IPS-11a (cell line): ENCODE results near the gene ERCC1.
"Not testable (repeated sequence)": the region's sequence is repeated elsewhere in the genome, so short reads cannot be mapped to it uniquely, and the experiment has no call there.

Experiments
- H3K4me3 ChIP-seq: one replicate; pipeline ENCODE4 v1.5.1; 2013; ENCODE audit warnings: low read depth, low read length, control low read depth

Gene ERCC1

GRCh38 chr19:45455707-45456499 lies 32.2 kb upstream of the ERCC1 start:
- no peak overlapping the region for H3K4me3 ChIP-seq

GRCh38 chr19:45451850-45452387 lies 28.2 kb upstream of the ERCC1 start:
- no peak overlapping the region for H3K4me3 ChIP-seq

- H3K4me3 ChIP-seq = peak overlapping the region; percentile 36
These were observed 27.6 kb upstream of the ERCC1 start for GRCh38 chr19:45451131-45451849.

- no peak overlapping the region for H3K4me3 ChIP-seq
These were observed 26.3 kb upstream of the ERCC1 start for GRCh38 chr19:45450012-45450333.

- no peak overlapping the region for H3K4me3 ChIP-seq
These were observed 25.2 kb upstream of the ERCC1 start for GRCh38 chr19:45448887-45449299.

- no peak overlapping the region for H3K4me3 ChIP-seq
These were observed 24.7 kb upstream of the ERCC1 start for GRCh38 chr19:45448425-45448756.

- no peak overlapping the region for H3K4me3 ChIP-seq
These were observed 23.2 kb upstream of the ERCC1 start for GRCh38 chr19:45446944-45447343.

- no peak overlapping the region for H3K4me3 ChIP-seq
These were observed 22.6 kb upstream of the ERCC1 start for GRCh38 chr19:45446295-45446694.

- no peak overlapping the region for H3K4me3 ChIP-seq
These were observed 21.4 kb upstream of the ERCC1 start for GRCh38 chr19:45445139-45445538.

GRCh38 chr19:45444318-45445041 lies 20.8 kb upstream of the ERCC1 start:
- no peak overlapping the region for H3K4me3 ChIP-seq

- H3K4me3 ChIP-seq = peak overlapping the region; percentile 35
These were observed 20.0 kb upstream of the ERCC1 start for GRCh38 chr19:45443462-45444317.

- peak overlapping the region; percentile 35 for H3K4me3 ChIP-seq
These were observed 19.2 kb upstream of the ERCC1 start for GRCh38 chr19:45442778-45443461.

- no peak overlapping the region for H3K4me3 ChIP-seq
These were observed 18.7 kb upstream of the ERCC1 start for GRCh38 chr19:45442408-45442777.

- no peak overlapping the region for H3K4me3 ChIP-seq
These were observed 17.3 kb upstream of the ERCC1 start for GRCh38 chr19:45440873-45441654.

GRCh38 chr19:45440259-45440638 lies 16.5 kb upstream of the ERCC1 start:
- peak overlapping the region; percentile 56 for H3K4me3 ChIP-seq

- H3K4me3 ChIP-seq = peak overlapping the region; percentile 56
These were observed 16.0 kb upstream of the ERCC1 start for GRCh38 chr19:45439569-45440258.

GRCh38 chr19:45439190-45439568 lies 15.5 kb upstream of the ERCC1 start:
- peak overlapping the region; percentile 56 for H3K4me3 ChIP-seq

- H3K4me3 ChIP-seq = no peak overlapping the region
These were observed 13.6 kb upstream of the ERCC1 start for GRCh38 chr19:45437328-45437727.

- not testable (repeated sequence) for H3K4me3 ChIP-seq
These were observed 8.8 kb upstream of the ERCC1 start for GRCh38 chr19:45432543-45432942.
